HepG2 (cell line): ENCODE measurements around the gene ZNF530. TPM values are rescaled to one million over a fixed set of nuclear protein-coding genes. Genes with fewer than 3 reads are reported as not detected.

ENCODE experiments used
- AHDC1 ChIP-seq: sonication (generic); formaldehyde crosslinking; IDR thresholded peaks from 2 replicates; pipeline ENCODE4 v1.5.1; 2020; ENCODE audit warnings: mild to moderate bottlenecking, missing genetic modification reagents, borderline replicate concordance
- AHR ChIP-seq: IDR thresholded peaks from 2 replicates; pipeline ENCODE4 v1.6.1; 2018; ENCODE audit warnings: missing genetic modification reagents, missing compliant biosample characterization
- DDIT3 ChIP-seq: sonication (generic); formaldehyde crosslinking; IDR thresholded peaks from 2 replicates; pipeline ENCODE4 v1.4.0; 2020; ENCODE audit warnings: mild to moderate bottlenecking, missing genetic modification reagents
- FOXP4 ChIP-seq: sonication (generic); formaldehyde crosslinking; IDR thresholded peaks from 2 replicates; pipeline ENCODE4 v1.4.0; 2020; ENCODE audit warnings: missing genetic modification reagents
- HDAC1 ChIP-seq: sonication (generic); formaldehyde crosslinking; IDR thresholded peaks from 2 replicates; pipeline ENCODE4 v1.5.1; 2020; ENCODE audit warnings: mild to moderate bottlenecking, missing genetic modification reagents
- MIER2 ChIP-seq: IDR thresholded peaks from 2 replicates; pipeline ENCODE4 v1.6.1; 2016; ENCODE audit warnings: missing biosample characterization, missing genetic modification reagents
- NFE2L2 ChIP-seq: fragments of 150-350 bp; IDR thresholded peaks from 2 replicates; pipeline ENCODE4 v1.6.1; 2014; ENCODE audit warnings: low read length
- PHF5A ChIP-seq: IDR thresholded peaks from one replicate; pipeline ENCODE4 v1.6.1; 2018; ENCODE audit warnings: low read depth, missing genetic modification reagents; ENCODE audit not compliant: unreplicated experiment
- SKIL ChIP-seq: sonication (generic); formaldehyde crosslinking; IDR thresholded peaks from 2 replicates; pipeline ENCODE4 v1.8.0; 2022; ENCODE audit warnings: missing genetic modification reagents, mild to moderate bottlenecking, moderate library complexity, borderline replicate concordance
- U2AF1 ChIP-seq: fragments of 200-400 bp; formaldehyde crosslinking; optimal IDR thresholded peaks from 2 replicates; pipeline ENCODE3; 2017; ENCODE audit warnings: mild to moderate bottlenecking, low read depth, low read length
- ZBTB4 ChIP-seq: sonication (generic); formaldehyde crosslinking; IDR thresholded peaks from 2 replicates; pipeline ENCODE4 v1.4.0; 2020; ENCODE audit warnings: missing genetic modification reagents, mild to moderate bottlenecking, borderline replicate concordance
- ZNF550 ChIP-seq: sonication (generic); formaldehyde crosslinking; IDR thresholded peaks from 2 replicates; pipeline ENCODE4 v1.4.0; 2020; ENCODE audit warnings: mild to moderate bottlenecking, missing genetic modification reagents, borderline replicate concordance
- ZNF670 ChIP-seq: sonication (generic); formaldehyde crosslinking; IDR thresholded peaks from 2 replicates; pipeline ENCODE4 v1.8.0; 2022; ENCODE audit warnings: mild to moderate bottlenecking, missing genetic modification reagents, borderline replicate concordance
- ZNF781 ChIP-seq: sonication (generic); formaldehyde crosslinking; IDR thresholded peaks from 2 replicates; pipeline ENCODE4 v1.5.1; 2020; ENCODE audit warnings: borderline replicate concordance, mild to moderate bottlenecking, missing genetic modification reagents; ENCODE audit errors: not compliant biosample characterization
- polyA plus RNA-seq, 8 experiments: library from polyadenylated mRNA; depleted of rRNA in 3 of 8; stranded (reverse) in 7 of 8; unstranded in 1 of 8; fragments of >200 nt; fragmentation: Illumina TruSeq in 4 of 8; extraction: Trizol in 4 of 8; gene quantifications; 2 replicates each; pipeline versions ENCODE4 v1.2.1 to v1.2.3, GENCODE V29; 2011 to 2016; ENCODE audit warnings: low read depth in 4 of 8, missing spikeins in 1 of 8, mixed read lengths in 1 of 8; ENCODE audit not compliant: insufficient read depth in 1 of 8
- total RNA-seq, 5 experiments: library from RNA; depleted of rRNA; stranded (reverse); fragments of >200 nt; fragmentation: Illumina TruSeq; extraction: Trizol; gene quantifications; 2 replicates each; pipeline ENCODE4 v1.2.3, GENCODE V29; 2016; ENCODE audit warnings: low read depth in 1 of 5

ZNF530 gene
- total and polyA plus RNA-seq, 2 of the 13 experiments (the other 11 are each of a cell fraction or from before 2014, with no cell fraction given), result 1.1 to 7.8 TPM

- TF ChIP-seq NFE2L2 (no peak), MIER2 (CRISPR knock-in tag) (no peak), U2AF1 (no peak), SKIL (CRISPR knock-in tag) (no peak), AHDC1 (no peak), ZBTB4 (CRISPR knock-in tag) (0 out of 2 replicates have a peak, but pooled peaks have one; percentile 38), PHF5A (CRISPR knock-in tag) (no peak), AHR (CRISPR knock-in tag) (no peak), ZNF781 (peak; percentile 40), DDIT3 (CRISPR knock-in tag) (no peak), FOXP4 (no peak), ZNF670 (CRISPR knock-in tag) (no peak), ZNF550 (CRISPR knock-in tag) (no peak), HDAC1 (peak; percentile 100)
Observed at GRCh38 chr19:57599761-57600383, at the start of gene ZNF530 (continued).
